Thyroid gland (tissue), 4 donors: Measurements from ENCODE around the gene CYFIP1. TPM values are rescaled to one million over a fixed set of nuclear protein-coding genes. Genes with fewer than 3 reads are reported as not detected.

Experiments used
- DNase-seq, 2 donors: peaks; one replicate each; pipeline ENCODE4 v3.0.0-alpha.2; 2019
- H3K27ac ChIP-seq, 3 donors: fragments of 200-600 bp; sonication (generic); 1 replicate in 2 of 3; 2 replicates in 1 of 3; pipeline ENCODE4 v1.5.1; 2016 to 2019; ENCODE audit warnings: mild to moderate bottlenecking in 1 of 3, moderate library complexity in 1 of 3
- H3K27me3 ChIP-seq: fragments of 200-600 bp; sonication (generic); one replicate; pipeline ENCODE4 v1.5.1; 2019
- H3K36me3 ChIP-seq, 2 donors: fragments of 200-600 bp; sonication (generic); one replicate each; pipeline ENCODE4 v1.5.1; 2016 to 2019
- H3K4me1 ChIP-seq, 2 donors: fragments of 200-600 bp; sonication (generic); one replicate each; pipeline ENCODE4 v1.5.1; 2017 to 2019
- H3K4me3 ChIP-seq, 3 donors: fragments of 200-600 bp; sonication (generic); replicated peaks in 1 of 3; 1 replicate in 2 of 3; 2 replicates in 1 of 3; pipeline ENCODE4 v1.5.1; 2016; ENCODE audit warnings: mild to moderate bottlenecking in 1 of 3
- H3K9me3 ChIP-seq: fragments of 200-600 bp; sonication (generic); one replicate; pipeline ENCODE4 v1.5.1; 2017
- POLR2A ChIP-seq, 2 donors: fragments of 450-650 bp; IDR thresholded peaks; one replicate each; pipeline ENCODE4 v1.6.1; 2017; ENCODE audit warnings: antibody characterized with exemption in 2 of 2, mild to moderate bottlenecking in 2 of 2, moderate library complexity in 1 of 2
- WGBS, 2 donors: methylation state at CpG; one replicate each; pipeline ENCODE4 v1.1.5; 2017; 5-methylcytosine and 5-hydroxymethylcytosine counted together
- intact Hi-C: fragments of 100-400 bp; cut with DNase I; formaldehyde crosslinking; loops from one replicate; pipeline ENCODE4 v1.15.1; 2023
- total RNA-seq, 4 donors: library from RNA; depleted of rRNA; stranded (reverse); fragments of >200 nt; gene quantifications; one replicate each; pipeline ENCODE4 v1.2.3, GENCODE V29; 2016
- TF ChIP-seq, protein P1 (sequence below), 6 experiments: fragments of 200-600 bp in 3 of 6; fragments of 450-650 bp in 3 of 6; sonication (generic) in 3 of 6; IDR thresholded peaks; one replicate each; pipeline ENCODE4 v1.5.1; 2016 to 2019; ENCODE audit warnings: antibody characterized with exemption in 6 of 6, mild to moderate bottlenecking in 2 of 6, inconsistent platforms in 1 of 6, moderate library complexity in 1 of 6

Gene CYFIP1
- total RNA-seq, 4 donors from 2014 or later = 89.1 to 138 (median 131) TPM

GRCh38 chr15:23003736-23004135, 23.6 kb upstream of the CYFIP1 start:
- no peak for DNase-seq
- Histone ChIP-seq H3K9me3 (no peaks in the 10 kb centered on the region), H3K27me3 (no peaks in the 10 kb centered on the region), H3K4me3 (no peak overlapping the region), H3K27ac (no peak overlapping the region), H3K36me3 (peaks cover 35 to 59% of the 10 kb centered on the region in 2 donors), H3K4me1 (no peaks in the 10 kb centered on the region)
- intact Hi-C loops = no loop called here
- 99% methylated on average over 5 of the region's 5 CpGs for WGBS, 2 donors
- TF ChIP-seq, protein P1, sequence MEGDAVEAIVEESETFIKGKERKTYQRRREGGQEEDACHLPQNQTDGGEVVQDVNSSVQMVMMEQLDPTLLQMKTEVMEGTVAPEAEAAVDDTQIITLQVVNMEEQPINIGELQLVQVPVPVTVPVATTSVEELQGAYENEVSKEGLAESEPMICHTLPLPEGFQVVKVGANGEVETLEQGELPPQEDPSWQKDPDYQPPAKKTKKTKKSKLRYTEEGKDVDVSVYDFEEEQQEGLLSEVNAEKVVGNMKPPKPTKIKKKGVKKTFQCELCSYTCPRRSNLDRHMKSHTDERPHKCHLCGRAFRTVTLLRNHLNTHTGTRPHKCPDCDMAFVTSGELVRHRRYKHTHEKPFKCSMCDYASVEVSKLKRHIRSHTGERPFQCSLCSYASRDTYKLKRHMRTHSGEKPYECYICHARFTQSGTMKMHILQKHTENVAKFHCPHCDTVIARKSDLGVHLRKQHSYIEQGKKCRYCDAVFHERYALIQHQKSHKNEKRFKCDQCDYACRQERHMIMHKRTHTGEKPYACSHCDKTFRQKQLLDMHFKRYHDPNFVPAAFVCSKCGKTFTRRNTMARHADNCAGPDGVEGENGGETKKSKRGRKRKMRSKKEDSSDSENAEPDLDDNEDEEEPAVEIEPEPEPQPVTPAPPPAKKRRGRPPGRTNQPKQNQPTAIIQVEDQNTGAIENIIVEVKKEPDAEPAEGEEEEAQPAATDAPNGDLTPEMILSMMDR (IDR thresholded peaks at IDR 0.05) = no peak
- TF ChIP-seq POLR2A (IDR thresholded peaks at IDR 0.05) = no peak

DNA sequence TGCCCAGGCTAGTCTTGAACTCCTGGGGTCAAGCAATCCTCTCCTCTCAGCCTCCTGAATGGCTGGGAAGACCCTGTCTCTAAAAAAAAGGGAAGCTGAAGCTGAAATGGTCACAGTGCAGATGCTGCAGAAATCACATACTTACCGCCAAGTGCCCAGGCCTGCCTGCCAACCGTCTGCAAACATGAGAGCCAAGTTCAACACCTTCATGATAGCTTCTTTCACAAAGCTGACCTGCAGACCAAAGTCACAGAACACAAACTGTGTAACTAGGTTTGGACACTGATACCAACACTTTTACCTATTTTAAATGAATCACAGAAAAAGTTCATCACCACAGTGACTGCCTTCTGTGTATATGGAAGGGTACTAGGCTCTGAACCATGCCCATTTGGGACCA, 22.8 kb upstream of the CYFIP1 start:
- no peak overlapping the region for H3K27ac ChIP-seq
- H3K4me1 ChIP-seq = no peaks in the 10 kb centered on the region
- H3K9me3 ChIP-seq = no peaks in the 10 kb centered on the region
- no peaks in the 10 kb centered on the region for H3K27me3 ChIP-seq
- H3K4me3 ChIP-seq = no peak overlapping the region
- H3K36me3 ChIP-seq = peaks cover 32 to 54% of the 10 kb centered on the region in 2 donors
- no peak for DNase-seq
- 91 to 100% methylated on average over 2 of the region's 2 CpGs for WGBS, 2 donors
- TF ChIP-seq POLR2A (IDR thresholded peaks at IDR 0.05) = no peak
- TF ChIP-seq, protein P1 (IDR thresholded peaks at IDR 0.05) = no peak
- intact Hi-C loops = no loop called here

GRCh38 chr15:22995795-22996194, 15.6 kb upstream of the CYFIP1 start:
- Histone ChIP-seq H3K27ac (no peak overlapping the region), H3K9me3 (no peaks in the 10 kb centered on the region), H3K36me3 (peaks cover 14 to 33% of the 10 kb centered on the region in 2 donors), H3K4me1 (no peaks in the 10 kb centered on the region), H3K27me3 (no peaks in the 10 kb centered on the region), H3K4me3 (no peak overlapping the region)
- intact Hi-C loops = no loop called here
- 89 to 91% methylated on average over 7 of the region's 7 CpGs for WGBS, 2 donors
- TF ChIP-seq, protein P1 (IDR thresholded peaks at IDR 0.05) = no peak
- TF ChIP-seq POLR2A (IDR thresholded peaks at IDR 0.05) = no peak
- DNase-seq = no peak

- no peak for DNase-seq
- intact Hi-C loops = no loop called here
- Histone ChIP-seq H3K27me3 (no peaks in the 10 kb centered on the region), H3K27ac (no peak overlapping the region), H3K36me3 (peaks cover 12 to 13% of the 10 kb centered on the region in 2 donors), H3K4me3 (no peak overlapping the region), H3K9me3 (no peaks in the 10 kb centered on the region), H3K4me1 (no peaks in the 10 kb centered on the region)
- WGBS, 2 donors = 85 to 88% methylated on average over 5 of the region's 5 CpGs
- TF ChIP-seq, protein P1 (IDR thresholded peaks at IDR 0.05) = no peak
- no peak for TF ChIP-seq POLR2A (IDR thresholded peaks at IDR 0.05)
Observed at GRCh38 chr15:22992024-22992326, 11.8 kb upstream of the CYFIP1 start.

DNA sequence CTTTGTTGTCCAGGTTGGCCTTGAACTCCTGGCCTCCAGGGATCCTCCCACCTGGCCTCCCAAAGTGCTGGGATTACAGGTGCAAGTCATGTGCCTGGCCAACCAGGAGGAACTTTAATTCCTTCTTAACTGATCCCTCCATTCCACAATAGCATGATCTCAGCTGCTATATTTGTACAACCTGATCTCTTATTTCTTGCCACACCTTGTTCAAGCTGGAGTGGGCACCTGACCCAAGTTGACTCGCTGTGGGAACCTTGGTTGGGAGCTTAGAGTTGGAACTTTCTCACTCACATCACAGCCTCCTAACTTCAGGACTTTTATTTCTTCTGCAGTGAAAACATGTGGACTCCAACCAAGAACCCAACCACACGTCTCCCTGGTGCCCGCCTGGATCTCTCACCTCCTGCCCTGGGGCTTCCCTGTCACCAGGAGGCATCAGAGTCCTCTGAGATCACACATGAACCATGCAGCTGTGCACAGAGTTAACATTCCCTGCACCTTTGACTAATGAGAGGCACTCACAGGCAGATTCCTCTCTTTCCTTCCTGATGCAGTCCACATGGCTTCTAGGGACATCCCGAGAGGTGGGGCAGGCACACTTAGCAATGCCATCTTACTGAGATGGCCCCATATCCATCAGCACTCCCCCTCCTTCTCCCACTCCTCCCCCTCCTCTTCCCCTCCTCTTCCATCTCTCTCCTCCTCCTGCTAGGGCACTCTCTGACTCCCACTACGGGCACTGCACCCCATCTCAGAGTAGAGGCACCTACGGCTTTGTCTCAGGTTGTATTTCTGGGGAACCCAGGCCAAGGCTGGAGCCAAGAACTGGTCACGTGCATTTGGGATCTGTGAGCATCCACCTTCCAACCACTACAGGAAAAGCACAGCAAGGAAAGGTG, 9.7 kb upstream of the CYFIP1 start:
- Histone ChIP-seq H3K4me1 (no peaks in the 10 kb centered on the region), H3K27me3 (no peaks in the 10 kb centered on the region), H3K36me3 (peaks cover 5 to 8% of the 10 kb centered on the region in 2 donors), H3K27ac (no peak overlapping the region), H3K4me3 (no peak overlapping the region), H3K9me3 (no peaks in the 10 kb centered on the region)
- peak in 1 of 2 donors; percentile 12 for DNase-seq
- intact Hi-C loops = no loop called here
- no peak for TF ChIP-seq POLR2A (IDR thresholded peaks at IDR 0.05)
- TF ChIP-seq, protein P1 (IDR thresholded peaks at IDR 0.05) = no peak
- 62 to 67% methylated on average over 7 of the region's 7 CpGs for WGBS, 2 donors
